Islet precursor cell (in vitro differentiated cells): ENCODE data around the gene UBAP2L.
"Not testable (repeated sequence)": the region's sequence is repeated elsewhere in the genome, so short reads cannot be mapped to it uniquely, and the experiment has no call there.

ENCODE experiments used
- DNase-seq: peaks from one replicate; pipeline ENCODE4 v3.0.0-alpha.2; 2018

Gene UBAP2L

DNA sequence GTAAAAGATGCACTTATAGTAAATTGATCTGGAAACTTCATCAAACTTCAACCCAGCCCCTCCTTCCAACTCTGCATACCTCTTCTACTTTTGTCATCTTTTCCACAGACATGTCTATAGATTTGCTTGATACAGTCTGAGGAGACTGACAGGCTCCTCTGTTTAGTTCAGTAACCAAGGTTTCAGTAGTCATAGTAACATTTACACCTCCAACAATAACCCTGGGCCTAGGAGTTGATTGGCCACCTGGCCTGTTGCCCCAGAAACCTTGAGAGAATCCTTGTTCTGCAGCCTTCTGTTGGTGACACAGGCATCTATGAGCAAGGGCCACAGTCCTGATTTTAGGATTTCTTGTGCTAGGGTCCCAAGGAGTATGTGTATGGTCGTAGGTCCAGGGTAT lies 14.6 kb upstream of the UBAP2L start, which contains the start of gene CFAP141:
Gene CFAP141 (minus strand): TSS at position 138 of the 400 bp plus-strand sequence. CDS start 26 bp downstream, at position 112.
- no peak for DNase-seq

GRCh38 chr1:154207262-154207661 lies 13.5 kb upstream of the UBAP2L start:
- DNase-seq: no peak

- DNase-seq: no peak
Observed at GRCh38 chr1:154208677-154209388, 11.9 kb upstream of the UBAP2L start.

DNA sequence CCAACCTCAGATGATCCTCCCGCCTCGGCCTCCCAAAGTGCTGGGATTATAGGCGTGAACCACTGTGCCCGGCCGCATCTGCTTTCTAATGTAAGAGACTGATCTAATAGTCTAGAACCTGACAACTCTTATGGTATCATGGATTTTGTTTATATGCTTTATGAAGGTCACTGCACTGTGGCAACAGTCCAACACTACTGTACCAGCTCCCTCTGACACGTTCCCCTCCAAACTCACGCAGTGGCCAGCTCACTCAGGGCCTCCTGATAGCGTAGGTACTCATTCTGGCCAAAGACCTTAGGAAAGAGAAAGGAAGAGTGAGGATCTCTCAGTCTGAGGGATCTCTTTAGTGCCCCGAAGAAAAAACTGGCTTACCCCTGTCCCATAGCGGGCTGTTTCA lies 8.7 kb upstream of the UBAP2L start:
- DNase-seq: no peak

GRCh38 chr1:154213274-154213673 lies 7.5 kb upstream of the UBAP2L start:
- DNase-seq: no peak

- DNase-seq: no peak
Observed at GRCh38 chr1:154218545-154218944, 2.2 kb upstream of the UBAP2L start.

- DNase-seq: peak; percentile 56
Observed at GRCh38 chr1:154219541-154219940, 1.2 kb upstream of the UBAP2L start.

DNA sequence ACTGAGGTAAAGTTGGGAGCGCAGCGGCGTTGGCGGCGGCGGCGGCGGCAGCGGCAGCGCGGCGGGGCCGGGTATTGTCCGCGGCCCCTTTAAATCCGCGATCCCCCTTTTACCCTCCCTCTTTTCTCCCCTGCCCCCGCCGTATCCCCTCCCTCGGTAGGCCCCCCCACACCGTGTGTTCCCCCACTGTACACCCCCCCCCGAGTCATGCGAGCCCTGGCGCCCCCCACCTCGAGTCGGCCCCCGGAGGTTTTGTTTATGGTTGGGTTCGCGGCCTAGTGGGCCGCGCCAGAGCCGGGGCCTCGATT lies 169 bp downstream of the UBAP2L start:
- no peak for DNase-seq

- peak; percentile 65 for DNase-seq
Observed at GRCh38 chr1:154221278-154222001, 685 bp downstream of the UBAP2L start.

DNA sequence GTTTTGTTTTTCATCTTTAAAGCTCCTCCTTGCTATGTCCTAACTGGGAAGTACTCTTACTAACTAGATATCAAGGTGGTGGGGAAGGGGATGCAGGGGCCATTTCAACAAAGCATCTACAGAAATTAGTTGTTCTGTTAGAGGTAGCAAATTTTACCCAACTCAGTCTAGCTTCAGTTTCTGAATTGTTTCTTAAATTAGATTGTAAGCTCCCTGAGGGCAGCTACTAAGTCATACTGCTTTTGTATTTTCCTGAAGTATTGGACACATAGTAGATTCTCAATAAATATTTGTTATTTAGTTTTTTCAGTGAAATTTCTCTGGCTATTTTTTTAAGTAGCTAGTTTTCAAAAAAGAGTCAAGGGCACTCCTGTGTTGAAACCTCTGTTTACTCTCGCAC lies 1.8 kb downstream of the UBAP2L start:
- DNase-seq: no peak

- DNase-seq: no peak
Observed at GRCh38 chr1:154222918-154223317, 2.2 kb downstream of the UBAP2L start.

DNA sequence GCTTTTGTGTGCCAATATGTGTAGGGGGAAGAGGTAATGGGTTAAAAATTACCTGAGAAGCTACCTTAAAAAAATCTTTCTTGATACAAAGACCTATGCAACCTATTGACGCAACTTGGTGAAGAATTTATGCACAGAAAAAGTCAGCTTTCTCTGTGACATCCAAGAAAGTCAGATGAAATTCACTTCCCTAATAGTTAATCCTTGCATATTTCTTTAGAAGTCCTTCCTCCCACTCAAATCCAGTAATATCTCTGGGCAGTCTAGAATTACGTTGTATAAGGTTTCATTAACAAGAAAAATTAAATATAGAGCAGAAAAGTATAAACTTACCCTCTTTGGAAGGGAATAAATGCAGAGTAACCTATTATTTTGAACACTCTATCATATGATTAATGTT lies 2.9 kb downstream of the UBAP2L start:
- no peak for DNase-seq

- DNase-seq: no peak
Observed at GRCh38 chr1:154225370-154225769, 4.6 kb downstream of the UBAP2L start.

GRCh38 chr1:154231112-154231511 lies 10.4 kb downstream of the UBAP2L start:
- not testable (repeated sequence) for DNase-seq

DNA sequence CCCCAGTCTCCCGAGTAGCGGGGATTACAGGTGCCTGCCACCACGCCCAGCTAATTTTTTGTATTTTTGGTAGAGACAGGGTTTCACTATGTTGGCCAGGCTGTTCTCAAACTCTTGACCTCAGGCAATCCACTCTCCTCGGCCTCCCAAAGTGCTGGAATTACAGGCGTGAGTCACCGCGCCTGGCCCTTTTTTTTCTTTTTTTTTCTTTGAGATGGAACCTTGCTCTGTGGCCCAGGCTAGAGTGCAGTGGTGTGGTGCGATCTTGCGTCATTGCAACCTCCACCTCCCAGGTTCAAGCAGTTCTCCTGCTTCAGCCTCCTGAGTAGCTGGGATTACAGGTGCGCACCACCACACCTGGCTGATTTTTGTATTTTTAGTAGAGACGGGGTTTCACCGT lies 12.4 kb downstream of the UBAP2L start:
- peak; percentile 56 for DNase-seq

DNA sequence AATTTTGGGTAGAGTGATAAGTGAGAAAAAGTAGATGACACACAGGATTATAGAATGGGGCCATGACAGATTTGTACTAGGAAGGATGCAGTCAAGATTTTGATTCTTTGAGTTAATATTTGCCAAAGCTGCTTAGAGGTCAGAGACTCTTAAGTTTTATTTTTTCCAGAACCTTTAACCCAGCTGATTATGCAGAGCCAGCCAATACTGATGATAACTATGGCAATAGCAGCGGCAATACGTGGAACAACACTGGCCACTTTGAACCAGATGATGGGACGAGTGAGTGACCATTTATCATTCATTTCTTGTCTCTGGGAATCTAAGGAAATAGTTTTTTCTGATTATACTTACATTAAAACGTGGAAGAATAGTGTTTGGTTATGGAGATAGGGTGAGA lies 16.1 kb downstream of the UBAP2L start:
- DNase-seq: no peak

GRCh38 chr1:154237435-154237834 lies 16.7 kb downstream of the UBAP2L start:
- DNase-seq: no peak

- DNase-seq: no peak
Observed at GRCh38 chr1:154237880-154238506, 17.2 kb downstream of the UBAP2L start.

GRCh38 chr1:154239491-154239890 lies 18.7 kb downstream of the UBAP2L start:
- no peak for DNase-seq

- DNase-seq: no peak
Observed at GRCh38 chr1:154240294-154240833, 19.6 kb downstream of the UBAP2L start.

DNA sequence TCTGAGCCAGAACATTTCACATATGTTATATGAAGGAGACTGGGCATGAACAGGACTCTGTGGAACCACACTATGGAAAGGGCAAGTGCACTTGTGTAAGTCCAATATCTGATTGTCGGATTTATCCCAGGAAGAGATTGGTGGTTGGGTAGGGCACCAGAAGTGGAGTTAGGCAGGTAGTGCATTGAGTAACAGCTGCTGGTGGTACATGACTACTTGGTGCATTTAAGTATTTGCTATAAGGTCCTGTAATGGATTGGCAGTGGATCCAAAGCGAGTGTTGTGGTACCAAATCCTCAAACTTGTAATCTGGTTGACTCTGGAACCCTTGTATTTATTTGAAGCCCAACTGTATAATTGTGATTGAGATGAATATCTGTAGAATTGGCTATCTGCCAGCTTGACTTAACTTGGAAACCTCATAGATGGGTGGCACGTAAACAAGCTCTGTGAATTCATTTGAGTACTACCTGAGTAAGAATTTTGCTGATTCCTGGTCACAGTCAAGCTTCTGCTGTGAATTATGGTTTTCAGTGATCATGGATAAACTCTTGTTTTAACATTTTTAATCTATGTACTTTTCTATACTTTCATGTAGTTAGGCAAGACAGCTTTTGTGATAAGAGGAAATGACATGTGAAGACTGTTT lies 21.1 kb downstream of the UBAP2L start:
- no peak for DNase-seq

DNA sequence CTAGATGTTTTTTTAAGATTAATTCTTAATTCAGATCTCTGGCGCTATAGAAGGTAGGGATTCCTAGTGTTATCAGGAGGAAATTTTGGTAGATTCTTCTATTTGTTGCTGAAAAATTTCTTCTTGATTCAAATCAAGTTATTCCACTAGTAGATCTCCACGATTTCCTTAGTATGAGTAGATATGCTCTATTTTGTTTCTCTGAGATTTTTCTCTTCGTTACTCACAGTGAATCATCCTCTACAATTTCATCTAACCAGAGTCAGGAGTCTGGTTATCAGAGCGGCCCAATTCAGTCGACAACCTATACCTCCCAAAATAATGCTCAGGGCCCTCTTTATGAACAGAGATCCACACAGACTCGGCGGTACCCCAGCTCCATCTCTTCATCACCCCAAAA lies 32.9 kb downstream of the UBAP2L start:
- DNase-seq: no peak

- no peak for DNase-seq
Observed at GRCh38 chr1:154256686-154257085, 35.9 kb downstream of the UBAP2L start.
